Eye (tissue), 1 donor: ENCODE results near the gene ACTN2.
"Not testable (repeated sequence)": the region's sequence is repeated elsewhere in the genome, so short reads cannot be mapped to it uniquely, and the experiment has no call there.

ENCODE experiments used
- DNase-seq: peaks from one replicate; pipeline ENCODE4 v3.0.0-alpha.2; 2015

The ACTN2 gene

GRCh38 chr1:236685917-236686814 lies at the start of gene ACTN2:
ACTN2 (plus strand) TSS chr1:236686499; CDS start chr1:236686674, 175 bp downstream.
- DNase-seq, result peak; percentile 73

- DNase-seq, result peak; percentile 24
These were observed 47.4 kb upstream of the ACTN2 start for GRCh38 chr1:236638945-236639344.

- DNase-seq, result no peak
These were observed 46.6 kb upstream of the ACTN2 start for GRCh38 chr1:236639686-236640085.

- no peak for DNase-seq
These were observed 43.5 kb upstream of the ACTN2 start for GRCh38 chr1:236642763-236643162.

GRCh38 chr1:236645016-236645680 lies 41.2 kb upstream of the ACTN2 start:
- no peak for DNase-seq

GRCh38 chr1:236654511-236654910 lies 31.8 kb upstream of the ACTN2 start:
- no peak for DNase-seq

GRCh38 chr1:236654957-236655356 lies 31.3 kb upstream of the ACTN2 start:
- DNase-seq, result peak; percentile 8

- no peak for DNase-seq
These were observed 28.9 kb upstream of the ACTN2 start for GRCh38 chr1:236657398-236657797.

GRCh38 chr1:236659792-236660587 lies 26.3 kb upstream of the ACTN2 start:
- no peak for DNase-seq

GRCh38 chr1:236663934-236664333 lies 22.4 kb upstream of the ACTN2 start:
- DNase-seq, result no peak

GRCh38 chr1:236668909-236669308 lies 17.4 kb upstream of the ACTN2 start:
- DNase-seq, result not testable (repeated sequence)

GRCh38 chr1:236670060-236670459 lies 16.2 kb upstream of the ACTN2 start:
- DNase-seq, result no peak

- peak; percentile 13 for DNase-seq
These were observed 12.9 kb upstream of the ACTN2 start for GRCh38 chr1:236673289-236673919.

GRCh38 chr1:236677641-236678235 lies 8.6 kb upstream of the ACTN2 start:
- no peak for DNase-seq

- no peak for DNase-seq
These were observed 5.1 kb upstream of the ACTN2 start for GRCh38 chr1:236681219-236681618.

GRCh38 chr1:236685205-236685916 lies 938 bp upstream of the ACTN2 start:
- peak; percentile 26 for DNase-seq

GRCh38 chr1:236686815-236687160 lies 489 bp downstream of the ACTN2 start:
- no peak for DNase-seq

- DNase-seq, result no peak
These were observed 974 bp downstream of the ACTN2 start for GRCh38 chr1:236687273-236687672.

- peak; percentile 45 for DNase-seq
These were observed 2.4 kb downstream of the ACTN2 start for GRCh38 chr1:236688705-236689104.

GRCh38 chr1:236689713-236690569 lies 3.6 kb downstream of the ACTN2 start:
- DNase-seq, result no peak

GRCh38 chr1:236691348-236691747 lies 5.0 kb downstream of the ACTN2 start:
- DNase-seq, result no peak
